GM23248 (cell line): ENCODE results near the gene DENND4C. TPM values are rescaled to one million over a fixed set of nuclear protein-coding genes. Genes with fewer than 3 reads are reported as not detected.
"Not testable (repeated sequence)": the region's sequence is repeated elsewhere in the genome, so short reads cannot be mapped to it uniquely, and the experiment has no call there.

Source experiments
- DNase-seq: peaks from one replicate; pipeline ENCODE4 v3.0.0-alpha.2; 2015
- H2AFZ ChIP-seq: fragments of 200-600 bp; sonication (generic); 2 replicates; pipeline ENCODE4 v1.6.1; 2016; ENCODE audit warnings: antibody characterized with exemption
- H3F3A ChIP-seq: fragments of 200-600 bp; sonication (generic); 2 replicates; pipeline ENCODE4 v1.6.1; 2016; ENCODE audit warnings: mild to moderate bottlenecking, antibody characterized with exemption, mixed run types; ENCODE audit not compliant: insufficient read depth
- H3K27ac ChIP-seq: fragments of 200-600 bp; sonication (generic); 2 replicates; pipeline ENCODE4 v1.5.1; 2016; ENCODE audit warnings: mild to moderate bottlenecking
- H3K27me3 ChIP-seq: fragments of 200-600 bp; sonication (generic); replicated peaks from 2 replicates; pipeline ENCODE4 v1.6.1; 2016; ENCODE audit warnings: mild to moderate bottlenecking; ENCODE audit not compliant: insufficient read depth
- H3K36me3 ChIP-seq: fragments of 200-600 bp; sonication (generic); 2 replicates; pipeline ENCODE4 v1.6.1; 2016; ENCODE audit warnings: low read depth, mild to moderate bottlenecking
- H3K4me1 ChIP-seq: fragments of 200-600 bp; sonication (generic); 2 replicates; pipeline ENCODE4 v1.6.1; 2016; ENCODE audit warnings: mild to moderate bottlenecking; ENCODE audit not compliant: insufficient read depth
- H3K4me2 ChIP-seq: fragments of 200-600 bp; sonication (generic); one replicate; pipeline ENCODE4 v1.6.1; 2016; ENCODE audit warnings: mild to moderate bottlenecking; ENCODE audit not compliant: unreplicated experiment
- H3K4me3 ChIP-seq: fragments of 200-600 bp; sonication (generic); 2 replicates; pipeline ENCODE4 v1.5.1; 2016; ENCODE audit warnings: mild to moderate bottlenecking
- H3K79me2 ChIP-seq: fragments of 200-600 bp; sonication (generic); 2 replicates; pipeline ENCODE4 v1.6.1; 2016; ENCODE audit warnings: mild to moderate bottlenecking; ENCODE audit not compliant: insufficient read depth
- H3K9ac ChIP-seq: fragments of 200-600 bp; sonication (generic); 2 replicates; pipeline ENCODE4 v1.6.1; 2016; ENCODE audit warnings: mild to moderate bottlenecking
- H3K9me2 ChIP-seq: fragments of 200-600 bp; sonication (generic); 2 replicates; pipeline ENCODE4 v1.6.1; 2016; ENCODE audit warnings: mixed run types, mild to moderate bottlenecking, moderate library complexity; ENCODE audit not compliant: insufficient read depth
- H3K9me3 ChIP-seq: fragments of 200-600 bp; sonication (generic); one replicate; pipeline ENCODE4 v1.6.1; 2017; ENCODE audit warnings: low read depth
- H4K20me1 ChIP-seq: fragments of 200-600 bp; sonication (generic); 2 replicates; pipeline ENCODE4 v1.6.0; 2016; ENCODE audit not compliant: insufficient read depth
- EZH2 ChIP-seq: fragments of 200-600 bp; sonication (generic); IDR thresholded peaks from 2 replicates; pipeline ENCODE4 v1.6.1; 2018; ENCODE audit warnings: antibody characterized with exemption, mild to moderate bottlenecking; ENCODE audit not compliant: insufficient read depth, poor library complexity, severe bottlenecking
- EZH2phosphoT487 ChIP-seq: fragments of 200-600 bp; sonication (generic); IDR thresholded peaks from 2 replicates; pipeline ENCODE4 v1.6.1; 2018; ENCODE audit warnings: antibody characterized with exemption, moderate library complexity, mild to moderate bottlenecking, low read depth; ENCODE audit not compliant: insufficient read depth
- WGBS, 2 experiments: methylation state at CpG; one replicate each; pipeline ENCODE4 v1.1.6; 2015 to 2017; ENCODE audit warnings: low lambda C conversion rate in 2 of 2, low coverage in 1 of 2; ENCODE audit errors: missing lambda C conversion rate in 2 of 2; 5-methylcytosine and 5-hydroxymethylcytosine counted together
- in situ Hi-C: fragments of 300-500 bp; cut with MboI; formaldehyde crosslinking; loops from 2 replicates; pipeline ENCODE4 v1.15.0; 2020
- polyA plus RNA-seq: library from polyadenylated mRNA; unstranded; fragments of >200 nt; fragmentation: Nextera tagmentation; extraction: Ambion mirVana; gene quantifications from 2 replicates; pipeline ENCODE4 v1.2.1, GENCODE V29; 2016
- total RNA-seq: library from RNA; depleted of rRNA; stranded (reverse); fragments of >200 nt; shearing (Covaris generic); gene quantifications from 2 replicates; pipeline ENCODE4 v1.2.3, GENCODE V29; 2014

Gene DENND4C
- total and polyA plus RNA-seq, 2 experiments from 2014 or later = 11.8 to 28.9 TPM

DNA sequence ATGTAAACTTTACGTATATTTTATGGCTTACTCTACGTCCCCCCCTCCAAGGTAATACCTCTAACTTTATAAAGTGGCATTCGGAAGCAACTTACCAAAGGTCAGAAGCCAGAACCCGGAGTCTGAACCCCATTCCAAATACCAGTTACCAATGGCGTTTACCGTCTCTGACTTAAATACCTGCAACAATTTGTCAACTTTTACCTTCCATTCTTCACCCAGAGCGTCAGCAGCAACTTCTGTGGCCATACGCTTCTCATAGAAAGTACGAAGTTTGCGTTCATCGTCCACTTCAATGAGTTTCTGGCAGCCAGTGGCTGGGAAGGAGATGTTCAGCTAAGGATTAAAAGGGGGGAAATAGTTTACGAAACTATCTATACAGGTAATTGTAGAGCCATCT lies 148.8 kb downstream of the DENND4C start:
- DNase-seq = peak; percentile 33
- peaks cover 51% of the 10 kb centered on the region for H3K36me3 ChIP-seq

DNA sequence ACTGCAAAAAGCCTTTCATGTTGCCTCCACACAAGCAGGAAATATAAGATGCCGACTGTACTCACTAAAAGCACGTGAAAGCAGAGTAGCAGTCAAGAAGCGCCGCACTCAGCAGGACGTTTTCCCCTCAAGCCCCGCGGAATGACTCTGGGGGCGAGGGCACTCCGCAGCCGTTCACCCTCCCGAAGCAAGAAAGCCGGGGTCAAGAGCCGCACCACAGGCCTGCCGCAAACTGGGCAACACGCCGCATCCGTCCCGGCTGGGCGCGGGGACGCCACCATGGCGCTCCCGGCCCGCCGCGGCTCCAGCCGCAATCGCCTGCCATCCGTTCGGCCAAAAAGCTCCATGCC lies 149.2 kb downstream of the DENND4C start:
- Histone ChIP-seq H3K36me3 (peaks cover 47% of the 10 kb centered on the region), H3K9me2 (no peaks in the 10 kb centered on the region), H3K4me3 (peak overlapping the region; percentile 95), H3K4me2 (peak overlapping the region; percentile 94), H3K27me3 (no peaks in the 10 kb centered on the region), H2AFZ (peak overlapping the region; percentile 92), H3K9me3 (no peaks in the 10 kb centered on the region), H3F3A (peaks cover 65% of the 10 kb centered on the region), H4K20me1 (no peaks in the 10 kb centered on the region; the same call in 1 of the 2 replicates), H3K9ac (peak overlapping the region; percentile 97), H3K79me2 (peaks cover 32% of the 10 kb centered on the region), H3K27ac (peak overlapping the region; percentile 90), H3K4me1 (peaks cover 44% of the 10 kb centered on the region)
- WGBS, 2 experiments = 0 to 2% methylated on average over 29 to 30 of the region's 30 CpGs
- no peak for TF ChIP-seq EZH2
- peak; percentile 69 for DNase-seq
- in situ Hi-C loops = no loop called here

More for the DNA sequence above, 148.8 kb downstream of the DENND4C start:
- Histone ChIP-seq H2AFZ (peak overlapping the region; percentile 92), H3K79me2 (peaks cover 32% of the 10 kb centered on the region), H3K4me2 (peak overlapping the region; percentile 94), H3K27ac (peak overlapping the region; percentile 90), H3K27me3 (no peaks in the 10 kb centered on the region), H3K9me3 (no peaks in the 10 kb centered on the region), H4K20me1 (no peaks in the 10 kb centered on the region; the same call in 1 of the 2 replicates), H3K9me2 (no peaks in the 10 kb centered on the region), H3F3A (peaks cover 69% of the 10 kb centered on the region), H3K4me1 (peaks cover 44% of the 10 kb centered on the region), H3K9ac (peak overlapping the region; percentile 97), H3K4me3 (peak overlapping the region; percentile 95)
- WGBS, 2 experiments = 1 to 2% methylated on average over 12 of the region's 12 CpGs
- TF ChIP-seq EZH2 (no peak), EZH2phosphoT487 (no peak)
- in situ Hi-C loops = no loop called here

DNA sequence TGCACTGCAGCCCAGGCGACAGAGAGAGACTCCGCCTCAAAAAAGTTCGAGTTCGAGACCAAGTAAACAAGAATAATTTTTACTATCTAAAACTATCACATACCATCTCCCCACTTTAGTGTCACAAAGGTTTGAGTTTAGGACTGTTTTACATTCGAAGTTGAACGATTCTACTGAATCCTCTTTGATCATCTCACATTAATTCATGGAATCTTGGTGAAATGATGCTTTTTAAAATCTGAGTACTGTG lies 150.3 kb downstream of the DENND4C start:
- Histone ChIP-seq H3K4me3 (peak overlapping the region; percentile 95), H3K36me3 (peaks cover 37% of the 10 kb centered on the region), H3K9me3 (no peaks in the 10 kb centered on the region), H3K9me2 (no peaks in the 10 kb centered on the region), H2AFZ (peak overlapping the region; percentile 92), H3K27me3 (no peaks in the 10 kb centered on the region), H3F3A (peaks cover 54% of the 10 kb centered on the region), H3K4me1 (peaks cover 36% of the 10 kb centered on the region), H3K27ac (peak overlapping the region; percentile 90), H3K79me2 (peaks cover 32% of the 10 kb centered on the region), H3K9ac (peak overlapping the region; percentile 97), H4K20me1 (no peaks in the 10 kb centered on the region; the same call in 1 of the 2 replicates), H3K4me2 (peak overlapping the region; percentile 86)
- no peak for DNase-seq
- TF ChIP-seq EZH2phosphoT487 = no peak
- TF ChIP-seq EZH2 = no peak
- WGBS, 2 experiments = 43 to 47% methylated on average over 6 of the region's 6 CpGs
- in situ Hi-C loops = no loop called here

DNA sequence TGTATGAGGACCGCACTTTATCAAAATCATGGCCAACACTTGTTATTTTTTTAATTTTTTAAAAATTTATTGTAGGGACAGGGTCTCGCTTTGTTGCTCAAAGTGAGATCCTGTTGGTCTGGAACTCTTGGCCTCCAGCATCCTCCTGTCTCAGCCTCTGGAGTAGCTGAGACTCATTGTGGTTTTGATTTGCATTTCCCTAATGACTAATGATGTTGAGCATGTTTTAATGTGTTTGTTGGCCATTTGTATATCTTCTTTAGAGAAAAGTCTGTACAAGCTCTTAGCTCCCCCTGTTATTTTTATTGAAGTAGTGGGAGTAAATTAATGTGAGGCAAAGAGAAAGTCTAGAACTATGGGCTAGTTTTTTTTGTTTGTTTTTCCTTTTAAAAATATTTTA lies 151.2 kb downstream of the DENND4C start:
- TF ChIP-seq EZH2phosphoT487 = no peak
- TF ChIP-seq EZH2 = no peak
- Histone ChIP-seq H3K4me1 (peaks cover 28% of the 10 kb centered on the region), H2AFZ (no peak overlapping the region), H3K79me2 (peaks cover 32% of the 10 kb centered on the region), H3F3A (peaks cover 45% of the 10 kb centered on the region), H3K9me2 (no peaks in the 10 kb centered on the region), H3K9ac (no peak overlapping the region), H3K27ac (no peak overlapping the region), H3K36me3 (peaks cover 28% of the 10 kb centered on the region), H3K27me3 (no peaks in the 10 kb centered on the region), H3K4me3 (no peak overlapping the region), H3K9me3 (no peaks in the 10 kb centered on the region), H4K20me1 (no peaks in the 10 kb centered on the region; the same call in 1 of the 2 replicates), H3K4me2 (no peak overlapping the region)
- WGBS, 2 experiments = 100% methylated on average over 2 of the region's 2 CpGs
- in situ Hi-C loops = no loop called here
- no peak for DNase-seq

DNA sequence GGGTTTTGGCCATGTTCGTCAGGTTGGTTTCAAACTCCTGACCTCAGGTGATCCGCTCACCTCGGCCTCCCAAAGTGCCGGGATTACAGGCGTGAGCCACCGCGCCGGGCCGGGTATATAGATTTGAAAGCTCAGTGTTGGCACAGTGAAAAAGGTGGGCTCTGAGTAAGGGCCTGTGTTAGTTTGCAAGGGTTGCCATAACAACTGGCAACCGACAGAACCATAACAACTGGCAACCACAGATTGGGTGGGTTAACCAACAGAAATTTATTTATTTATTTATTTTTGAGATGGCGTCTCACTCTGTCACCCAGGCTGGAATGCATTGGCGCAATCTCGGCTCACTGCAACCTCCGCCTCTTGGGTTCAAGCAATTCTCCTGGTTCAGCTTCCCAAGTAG lies 154.7 kb downstream of the DENND4C start:
- H2AFZ ChIP-seq, H3K9me2 ChIP-seq, H3K9ac ChIP-seq, H3K36me3 ChIP-seq, H4K20me1 ChIP-seq, in situ Hi-C loops, H3K79me2 ChIP-seq, H3K9me3 ChIP-seq, H3K4me2 ChIP-seq, DNase-seq, H3K27ac ChIP-seq, H3K27me3 ChIP-seq, H3K4me3 ChIP-seq: not testable (repeated sequence)
- H3F3A ChIP-seq = peaks cover 16% of the 10 kb centered on the region
- H3K4me1 ChIP-seq = peaks cover 12% of the 10 kb centered on the region; the same call in 1 of the 2 replicates
- 93% methylated on average over 14 of the region's 14 CpGs for WGBS, 2 experiments
